ENCODE data around the gene DOK3.
A peak's percentile ranks its signal among the peaks of the same experiment; 100 is the strongest.

DOK3 gene

DNA sequence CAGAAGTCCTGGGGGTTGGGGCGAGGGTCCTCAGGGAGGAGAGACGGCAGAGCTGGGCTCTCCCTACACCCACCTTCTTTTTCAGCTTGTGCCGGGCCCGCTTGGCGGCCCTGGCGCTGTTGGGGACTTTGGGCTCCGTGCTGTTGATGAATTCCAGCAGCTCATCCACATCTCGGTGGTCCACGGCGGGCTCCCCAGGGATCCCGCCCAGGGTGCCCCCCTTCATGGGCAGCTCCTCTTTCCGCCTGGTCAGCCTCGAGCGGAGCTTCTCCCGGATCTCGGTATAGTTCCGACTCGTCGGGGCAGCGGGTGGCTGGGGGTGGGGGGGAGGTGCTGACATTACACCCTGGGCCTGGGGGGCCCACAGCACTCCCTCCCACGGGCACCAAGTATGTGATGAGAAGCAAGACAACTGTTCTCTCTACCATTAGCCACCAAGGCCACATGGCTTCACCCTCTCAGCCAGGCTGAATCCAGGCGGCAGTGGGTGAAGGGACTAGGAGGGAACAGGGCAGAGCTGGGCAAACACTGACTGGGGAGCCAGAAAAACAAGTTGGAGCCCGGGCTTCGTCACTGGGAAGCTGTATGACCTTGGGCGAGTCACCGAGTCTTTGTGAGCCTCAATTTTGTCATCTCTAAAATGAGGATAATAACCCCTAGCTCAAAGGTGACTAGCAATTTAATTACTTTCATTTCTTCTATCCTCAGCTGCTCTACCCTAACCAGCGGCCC is 21.7 kb upstream of the DOK3 start:
- DNase-seq, result no peak

DNA sequence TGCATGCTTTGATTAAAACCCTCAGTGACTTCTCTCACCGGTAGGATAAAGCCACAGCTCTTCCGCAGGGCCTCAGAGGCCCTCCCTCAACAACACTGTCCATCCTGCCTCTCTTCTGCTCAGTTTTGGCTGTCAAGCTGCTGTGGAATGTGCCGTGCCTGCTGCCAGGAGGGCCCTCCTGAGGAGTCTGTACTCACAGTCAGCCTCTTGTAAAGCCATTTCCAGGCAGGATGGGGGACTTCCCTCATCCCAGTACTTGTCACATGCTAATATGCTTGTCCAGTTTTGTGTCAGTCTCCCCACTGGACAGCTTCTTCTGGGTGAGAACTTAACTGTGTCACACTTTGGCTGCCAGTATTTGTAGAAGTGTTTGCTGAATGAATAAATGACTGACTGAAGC is 21.0 kb upstream of the DOK3 start:
- DNase-seq, result no peak

DNA sequence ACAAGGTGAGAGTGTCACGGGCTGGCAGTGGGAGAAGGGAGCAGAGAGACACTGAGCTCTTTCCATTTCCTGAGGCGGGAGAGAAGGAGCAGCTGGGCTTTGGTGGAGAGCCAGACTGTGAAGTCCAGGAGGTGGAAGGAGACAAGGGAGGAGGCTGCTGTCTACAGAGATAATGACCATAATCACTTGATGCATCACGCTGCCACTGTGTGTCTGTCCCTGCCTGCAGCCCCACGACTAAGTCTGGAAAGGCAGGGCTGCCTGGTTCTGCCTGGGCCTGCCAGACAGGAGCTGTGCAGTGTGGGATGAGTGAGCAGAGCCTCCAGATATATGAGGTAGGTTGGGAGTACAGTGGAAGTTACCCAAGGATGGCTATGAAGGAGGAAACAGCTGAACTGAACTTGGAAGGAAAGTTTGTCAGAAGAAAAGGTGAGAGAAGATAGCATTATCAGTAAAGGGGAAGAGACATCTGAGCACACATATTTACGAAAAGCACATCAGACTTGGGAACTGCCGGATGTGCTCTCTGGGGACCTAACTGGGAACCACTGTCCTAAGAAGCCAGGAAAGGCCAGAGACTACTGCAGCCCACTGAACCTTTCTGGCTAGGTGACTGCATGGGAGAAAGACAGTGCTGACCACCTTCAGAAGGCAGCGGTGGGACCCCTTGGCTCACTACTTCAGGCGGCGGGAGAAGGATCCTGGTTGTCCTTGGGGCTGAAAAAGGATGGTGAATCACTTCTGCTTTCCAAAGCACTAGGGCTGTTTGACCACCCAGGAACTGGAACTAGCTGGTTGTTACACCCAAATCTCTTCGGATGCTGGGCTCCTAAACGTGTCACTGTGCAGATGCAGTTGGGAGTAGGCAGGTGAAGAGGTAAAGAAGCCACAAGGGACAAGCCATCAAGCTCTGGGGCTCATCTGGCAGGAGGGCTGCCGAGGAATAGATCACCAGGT is 19.9 kb upstream of the DOK3 start:
- no peak for DNase-seq

- no peak for DNase-seq
Measured at GRCh38 chr5:177528631-177529030, 19.0 kb upstream of the DOK3 start.

DNA sequence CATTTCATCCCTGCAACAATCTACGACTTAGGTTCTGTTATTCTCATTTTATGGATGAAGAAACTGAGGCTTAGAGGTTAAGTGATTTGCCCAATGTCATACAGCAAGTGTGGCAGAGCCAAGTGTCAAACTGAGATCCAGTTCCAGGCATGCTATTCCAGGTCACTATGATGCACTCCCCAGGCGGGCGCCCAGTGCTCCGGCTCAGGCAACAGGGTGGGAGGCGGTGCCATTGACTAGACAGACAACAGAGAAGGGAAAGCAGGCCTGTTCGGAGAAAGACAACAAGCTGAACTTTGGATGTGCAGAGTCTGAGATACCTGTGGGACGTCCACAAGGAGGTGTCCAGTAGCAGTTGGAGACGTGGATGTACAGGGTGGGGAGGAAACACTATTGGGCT is 18.0 kb upstream of the DOK3 start:
- no peak for DNase-seq

GRCh38 chr5:177526791-177527190 is 17.2 kb upstream of the DOK3 start:
- no peak for DNase-seq

- no peak for DNase-seq
Measured at GRCh38 chr5:177526191-177526590, 16.6 kb upstream of the DOK3 start.

DNA sequence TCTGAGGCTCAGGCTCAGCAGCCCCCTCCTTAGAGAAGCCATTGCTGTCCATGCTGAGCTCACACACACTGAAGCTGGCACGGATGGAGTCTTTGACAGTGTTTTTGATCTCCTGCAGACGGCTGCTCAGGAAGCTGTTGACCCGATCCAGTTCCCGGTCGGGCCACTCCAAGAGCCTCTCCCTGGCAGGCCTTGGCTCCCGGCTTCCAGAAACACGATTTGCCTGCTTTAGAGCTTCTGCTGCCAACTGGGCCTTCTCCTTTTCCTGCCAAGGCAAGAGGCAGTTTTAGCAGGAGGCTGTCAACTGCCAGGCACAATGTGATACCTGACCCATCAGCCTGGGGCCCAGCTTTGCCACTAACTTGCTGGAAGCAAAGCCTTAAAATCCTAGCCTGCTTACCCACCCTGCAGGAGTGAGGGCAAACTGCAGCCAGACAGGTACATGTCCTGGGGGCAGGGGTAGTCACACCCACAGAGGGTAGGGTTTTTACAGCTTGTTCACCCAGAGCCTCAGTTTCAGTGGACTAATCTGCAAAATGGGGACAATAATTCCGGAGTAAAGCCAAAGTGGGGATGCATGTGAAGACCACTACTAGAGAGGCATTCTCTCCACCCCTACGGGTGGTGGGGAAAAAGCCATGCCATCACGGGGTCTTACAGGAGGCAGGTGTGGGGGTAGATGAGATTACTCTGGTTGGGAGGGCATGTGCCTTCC is 15.5 kb upstream of the DOK3 start:
- no peak for DNase-seq

- DNase-seq, result no peak
Measured at GRCh38 chr5:177524539-177524900, 14.9 kb upstream of the DOK3 start.

- DNase-seq, result no peak
Measured at GRCh38 chr5:177523711-177524538, 14.3 kb upstream of the DOK3 start.

DNA sequence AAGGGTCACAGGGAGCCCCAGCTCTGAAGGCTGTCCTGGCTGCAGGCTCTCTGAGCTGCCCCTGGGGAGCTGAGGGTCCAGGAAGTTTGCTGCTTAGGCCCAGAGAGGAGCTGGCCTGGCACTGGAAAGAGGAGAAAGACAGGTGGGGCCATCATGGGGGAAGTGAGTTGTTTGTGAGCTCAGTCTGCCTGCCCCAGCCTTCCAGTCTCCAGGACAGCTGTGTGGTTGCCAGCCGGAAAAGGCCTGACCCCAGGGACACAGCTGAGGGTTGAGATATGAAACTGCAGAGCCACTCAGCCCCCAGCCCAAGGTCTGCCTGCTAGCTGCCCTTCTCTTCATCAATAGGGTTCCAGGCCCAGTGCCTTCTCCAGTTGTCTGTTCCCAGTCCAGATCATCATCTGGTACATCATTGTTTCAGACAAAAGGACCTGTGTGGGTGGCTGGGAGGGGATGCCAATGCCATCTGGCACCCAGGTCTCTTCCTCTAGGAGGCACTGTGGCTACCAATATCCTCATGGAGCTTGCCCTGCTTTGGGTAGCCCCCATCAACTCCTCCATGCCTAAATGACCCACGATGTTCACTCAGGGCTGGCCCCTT is 11.4 kb upstream of the DOK3 start:
- DNase-seq, result no peak

GRCh38 chr5:177520271-177520670 is 10.6 kb upstream of the DOK3 start:
- DNase-seq, result no peak

DNA sequence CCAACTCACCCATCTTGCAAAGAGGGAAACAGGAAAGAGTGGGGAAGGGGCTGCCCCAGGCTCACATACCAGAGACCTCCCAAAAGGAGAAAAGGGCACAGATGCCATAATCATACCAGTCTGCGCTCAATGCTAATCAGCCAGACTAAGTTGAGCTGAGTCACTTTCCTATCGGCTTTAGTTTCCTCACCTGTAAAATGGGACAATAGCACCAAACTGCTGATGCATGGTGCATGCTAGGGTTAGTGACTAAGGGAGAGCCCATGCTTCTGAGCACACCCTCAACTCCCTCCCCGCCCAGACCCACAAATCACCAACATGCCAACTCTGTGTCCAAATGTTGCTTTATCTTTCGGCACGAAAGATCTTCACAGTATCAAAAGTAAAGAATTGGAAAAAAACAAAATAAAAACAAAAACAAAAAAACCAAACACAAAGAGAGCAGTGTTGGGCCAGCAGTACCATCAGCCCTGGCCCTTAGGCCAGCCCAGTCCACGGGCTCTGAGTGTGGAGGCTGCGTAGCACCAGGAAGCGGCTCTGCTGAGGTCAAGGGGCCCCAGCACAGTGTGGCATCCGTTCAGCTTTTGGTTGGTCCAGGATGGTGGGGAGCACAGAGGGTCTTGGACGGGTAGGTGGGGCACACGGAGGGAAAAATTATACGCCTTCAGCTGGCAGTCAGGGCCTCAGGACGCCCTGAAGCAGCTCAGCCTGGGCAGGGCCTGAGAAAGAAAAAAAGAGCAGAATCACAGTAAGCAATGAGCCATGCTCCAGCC is 10.0 kb upstream of the DOK3 start:
- DNase-seq, result no peak

- DNase-seq, result peak; percentile 96
Measured at GRCh38 chr5:177516601-177517568, 7.3 kb upstream of the DOK3 start, which contains the start of gene DDX41. DDX41 (minus strand) TSS chr5:177516961; CDS start chr5:177516945, 16 bp downstream.

GRCh38 chr5:177515580-177515979 is 6.0 kb upstream of the DOK3 start:
- DNase-seq, result no peak

GRCh38 chr5:177514541-177514940 is 4.9 kb upstream of the DOK3 start:
- DNase-seq, result no peak

- no peak for DNase-seq
Measured at GRCh38 chr5:177513500-177513899, 3.9 kb upstream of the DOK3 start.

DNA sequence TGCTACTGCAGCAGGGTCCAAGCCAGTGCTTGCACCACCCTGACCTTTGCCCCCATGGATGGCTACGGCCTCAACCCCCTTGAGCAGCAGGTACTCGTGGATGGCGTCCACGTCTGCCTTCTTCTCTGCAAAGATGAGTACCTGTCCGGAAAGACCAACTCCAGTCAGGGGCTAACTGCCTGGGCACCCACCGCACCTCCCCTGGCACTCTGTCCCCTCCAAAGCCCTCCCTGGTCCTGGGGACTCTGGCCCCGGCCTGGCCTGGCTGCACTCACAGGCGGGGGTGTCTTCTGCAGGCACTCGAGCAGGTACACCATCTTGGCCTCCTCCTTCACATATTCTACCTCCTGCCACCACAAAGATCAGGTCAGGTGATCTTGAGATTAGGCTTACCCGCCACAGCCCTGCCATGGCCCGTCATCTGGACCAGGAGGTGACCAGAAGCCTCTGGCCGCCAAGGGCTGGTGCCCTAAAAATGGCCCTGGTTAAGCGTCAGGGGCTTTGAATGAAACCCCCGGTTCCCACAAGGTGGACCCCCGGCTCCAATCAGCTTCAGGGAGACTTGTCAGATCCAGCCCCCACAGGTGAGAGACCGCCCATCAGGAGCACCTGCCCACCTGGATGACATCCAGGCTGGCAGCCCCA is 3.2 kb upstream of the DOK3 start:
- DNase-seq, result no peak

All from SHP77 treated with DMSO at 0.1 percent for 48 hours (cell line).